ENCODE results near the gene CPS1. TPM values are rescaled to one million over a fixed set of nuclear protein-coding genes. Genes with fewer than 3 reads are reported as not detected.

CPS1 gene
- total RNA-seq, 1 experiment from 2014 or later = 14.2 TPM

- no peak overlapping the region for H3K23ac ChIP-seq (ENCODE audit: insufficient read length, low read depth, low read length)
- Mint-ChIP-seq H3K36me3 (ENCODE audit: insufficient read depth in 1 of 3, low read depth in 3 of 3) (no peaks in the 10 kb centered on the region; a peak in 1 of 7 replicates), H3K9me3 (no peaks in the 10 kb centered on the region), H3K27me3 (ENCODE audit: low read depth) (no peaks in the 10 kb centered on the region), H3K4me1 (peaks cover 26 to 29% of the 10 kb centered on the region in 2 experiments), H3K27ac (peak overlapping the region in 1 of 3 experiments; percentile 67; a peak in 3 of 7 replicates), H3K4me3 (no peak overlapping the region)
- H3K9me3 ChIP-seq (ENCODE audit: control insufficient read depth, low read depth, low read length) = no peaks in the 10 kb centered on the region
- no peak overlapping the region for H2AFZ ChIP-seq (ENCODE audit: low read length)
- no peak overlapping the region for H4K5ac ChIP-seq (ENCODE audit: insufficient read length, low read depth, low read length)
- H3T11ph ChIP-seq (ENCODE audit: low read length) = no peak overlapping the region
- no peaks in the 10 kb centered on the region for H3K23me2 ChIP-seq (ENCODE audit: insufficient read length, low read depth, low read length, poor library complexity, severe bottlenecking)
- H3K79me1 ChIP-seq (ENCODE audit: insufficient read depth, low read depth, low read length, poor library complexity, severe bottlenecking) = no peaks in the 10 kb centered on the region
- no peak overlapping the region for H3K14ac ChIP-seq (ENCODE audit: insufficient read depth, low read length)
- H3K27ac ChIP-seq (ENCODE audit: insufficient read length, low read depth, low read length) = no peak overlapping the region
- no peaks in the 10 kb centered on the region for H3K79me2 ChIP-seq (ENCODE audit: insufficient read depth, low read length)
- no CpG with 5 or more reads among the region's 1 CpG for WGBS (ENCODE audit: extremely low coverage, insufficient read length, low lambda C conversion rate)
- no peak overlapping the region for H4K91ac ChIP-seq (ENCODE audit: insufficient read length, low read depth, low read length)
- H3K4me1 ChIP-seq (ENCODE audit: insufficient read depth, low read length) = no peaks in the 10 kb centered on the region
- H4K20me1 ChIP-seq (ENCODE audit: control insufficient read depth, insufficient read depth, insufficient read length) = no peaks in the 10 kb centered on the region
- no peak overlapping the region for H2BK12ac ChIP-seq (ENCODE audit: insufficient read length, low read depth, low read length)
- H2AK5ac ChIP-seq (ENCODE audit: insufficient read length, low read length) = no peak overlapping the region
- no peak overlapping the region for H2BK5ac ChIP-seq (ENCODE audit: insufficient read length, low read length)
- H3K56ac ChIP-seq (ENCODE audit: insufficient read length, low read depth, low read length) = no peak overlapping the region
- H3K4ac ChIP-seq (ENCODE audit: low read depth, low read length) = no peak overlapping the region
- no peak overlapping the region for H3K4me2 ChIP-seq (ENCODE audit: insufficient read depth, insufficient read length, low read length)
- H3K18ac ChIP-seq (ENCODE audit: insufficient read length, low read depth, low read length) = no peak overlapping the region
- H3K9ac ChIP-seq (ENCODE audit: extremely low read depth, insufficient read length, low read length) = no peak overlapping the region
- no peak overlapping the region for H2BK15ac ChIP-seq (ENCODE audit: low read depth, low read length)
- H2BK20ac ChIP-seq (ENCODE audit: low read depth, low read length, poor library complexity, severe bottlenecking) = no peak overlapping the region
- DNase-seq = no peak
- TF ChIP-seq, protein P1, sequence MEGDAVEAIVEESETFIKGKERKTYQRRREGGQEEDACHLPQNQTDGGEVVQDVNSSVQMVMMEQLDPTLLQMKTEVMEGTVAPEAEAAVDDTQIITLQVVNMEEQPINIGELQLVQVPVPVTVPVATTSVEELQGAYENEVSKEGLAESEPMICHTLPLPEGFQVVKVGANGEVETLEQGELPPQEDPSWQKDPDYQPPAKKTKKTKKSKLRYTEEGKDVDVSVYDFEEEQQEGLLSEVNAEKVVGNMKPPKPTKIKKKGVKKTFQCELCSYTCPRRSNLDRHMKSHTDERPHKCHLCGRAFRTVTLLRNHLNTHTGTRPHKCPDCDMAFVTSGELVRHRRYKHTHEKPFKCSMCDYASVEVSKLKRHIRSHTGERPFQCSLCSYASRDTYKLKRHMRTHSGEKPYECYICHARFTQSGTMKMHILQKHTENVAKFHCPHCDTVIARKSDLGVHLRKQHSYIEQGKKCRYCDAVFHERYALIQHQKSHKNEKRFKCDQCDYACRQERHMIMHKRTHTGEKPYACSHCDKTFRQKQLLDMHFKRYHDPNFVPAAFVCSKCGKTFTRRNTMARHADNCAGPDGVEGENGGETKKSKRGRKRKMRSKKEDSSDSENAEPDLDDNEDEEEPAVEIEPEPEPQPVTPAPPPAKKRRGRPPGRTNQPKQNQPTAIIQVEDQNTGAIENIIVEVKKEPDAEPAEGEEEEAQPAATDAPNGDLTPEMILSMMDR (conservative IDR thresholded peaks at IDR 0.05) = no peak
- no peak overlapping the region for H4K8ac ChIP-seq (replicated peaks; ENCODE audit: insufficient read length, low read depth, low read length)
- no peaks in the 10 kb centered on the region for H3K27me3 ChIP-seq (ENCODE audit: insufficient read depth, low read length)
- H2BK120ac ChIP-seq (ENCODE audit: low read depth, low read length, poor library complexity, severe bottlenecking) = no peak overlapping the region
Measured at GRCh38 chr2:210617318-210617717, 60.9 kb downstream of the CPS1 start.

Measured in H9 (cell line).